ENCODE data around the gene PTP4A2. TPM values are rescaled to one million over a fixed set of nuclear protein-coding genes. Genes with fewer than 3 reads are reported as not detected.
A peak's percentile ranks its signal among the peaks of the same experiment; 100 is the strongest.

Gene PTP4A2
- total and polyA plus RNA-seq, 2 of the 8 experiments (the other 6 are each of a cell fraction or from before 2014, with no cell fraction given): 87.4 to 214 TPM

GRCh38 chr1:31937300-31938183 is 626 bp downstream of the PTP4A2 start (continued):
- TF ChIP-seq CHD7 (IDR thresholded peaks at IDR 0.05; ENCODE audit: insufficient replicate concordance, low read length) (no peak), TEAD4 (IDR thresholded peaks at IDR 0.05; ENCODE audit: low read depth, low read length) (no peak), MAX (IDR thresholded peaks at IDR 0.05) (peak; percentile 12; the same call in 1 of the 2 replicates), BACH1 (IDR thresholded peaks at IDR 0.05; ENCODE audit: low read length) (no peak), KDM4A (IDR thresholded peaks at IDR 0.05; ENCODE audit: low read depth, low read length, severe bottlenecking) (peak; percentile 24)
